ENCODE results near the gene SERPINA12.

The SERPINA12 gene

GRCh38 chr14:94458096-94458495 is 51.2 kb downstream of the SERPINA12 start:
- DNase-seq = no peak
- peaks cover 17% of the 10 kb centered on the region for H3K4me1 Mint-ChIP-seq
- no peaks in the 10 kb centered on the region for H3K36me3 Mint-ChIP-seq (ENCODE audit: low read depth)
- H3K27me3 Mint-ChIP-seq (ENCODE audit: low read depth, poor library complexity) = peaks cover 12% of the 10 kb centered on the region
- H3K27ac Mint-ChIP-seq = no peak overlapping the region
- H3K4me3 Mint-ChIP-seq = no peak overlapping the region
- H3K9me3 Mint-ChIP-seq = peaks cover 61% of the 10 kb centered on the region
- no peak for TF ChIP-seq CTCF (IDR thresholded peaks at IDR 0.05)

- no peak overlapping the region for H3K27ac Mint-ChIP-seq
- no peak for DNase-seq
- peaks cover 62% of the 10 kb centered on the region for H3K9me3 Mint-ChIP-seq
- no peaks in the 10 kb centered on the region for H3K36me3 Mint-ChIP-seq (ENCODE audit: low read depth)
- H3K4me1 Mint-ChIP-seq = peaks cover 6% of the 10 kb centered on the region
- no peak for TF ChIP-seq CTCF (IDR thresholded peaks at IDR 0.05)
- H3K4me3 Mint-ChIP-seq = no peak overlapping the region
- H3K27me3 Mint-ChIP-seq (ENCODE audit: low read depth, poor library complexity) = peaks cover 26% of the 10 kb centered on the region
Measured at GRCh38 chr14:94455928-94456327, 53.3 kb downstream of the SERPINA12 start.

GRCh38 chr14:94451826-94452225 is 57.4 kb downstream of the SERPINA12 start:
- H3K27me3 Mint-ChIP-seq (ENCODE audit: low read depth, poor library complexity) = peaks cover 30% of the 10 kb centered on the region
- H3K27ac Mint-ChIP-seq = no peak overlapping the region
- TF ChIP-seq CTCF (IDR thresholded peaks at IDR 0.05) = no peak
- H3K36me3 Mint-ChIP-seq (ENCODE audit: low read depth) = no peaks in the 10 kb centered on the region
- H3K4me1 Mint-ChIP-seq = peaks cover 17% of the 10 kb centered on the region
- DNase-seq = no peak
- no peak overlapping the region for H3K4me3 Mint-ChIP-seq
- peaks cover 34% of the 10 kb centered on the region for H3K9me3 Mint-ChIP-seq

- DNase-seq = no peak
- Mint-ChIP-seq H3K36me3 (ENCODE audit: low read depth) (no peaks in the 10 kb centered on the region), H3K4me3 (no peak overlapping the region), H3K27me3 (ENCODE audit: low read depth, poor library complexity) (peaks cover 30% of the 10 kb centered on the region), H3K27ac (no peak overlapping the region), H3K4me1 (peaks cover 17% of the 10 kb centered on the region), H3K9me3 (peaks cover 28% of the 10 kb centered on the region)
- TF ChIP-seq CTCF (IDR thresholded peaks at IDR 0.05) = no peak
Measured at GRCh38 chr14:94451091-94451771, 58.0 kb downstream of the SERPINA12 start.

GRCh38 chr14:94450722-94451090 is 58.6 kb downstream of the SERPINA12 start:
- H3K27ac Mint-ChIP-seq = peak overlapping the region; percentile 1
- H3K27me3 Mint-ChIP-seq (ENCODE audit: low read depth, poor library complexity) = peaks cover 30% of the 10 kb centered on the region
- DNase-seq = no peak
- H3K4me1 Mint-ChIP-seq = peaks cover 13% of the 10 kb centered on the region
- peaks cover 22% of the 10 kb centered on the region for H3K9me3 Mint-ChIP-seq
- no peak for TF ChIP-seq CTCF (IDR thresholded peaks at IDR 0.05)
- H3K4me3 Mint-ChIP-seq = no peak overlapping the region
- H3K36me3 Mint-ChIP-seq (ENCODE audit: low read depth) = no peaks in the 10 kb centered on the region

GRCh38 chr14:94449930-94450329 is 59.3 kb downstream of the SERPINA12 start:
- Mint-ChIP-seq H3K4me1 (peaks cover 12% of the 10 kb centered on the region), H3K9me3 (peaks cover 15% of the 10 kb centered on the region), H3K36me3 (ENCODE audit: low read depth) (no peaks in the 10 kb centered on the region), H3K27me3 (ENCODE audit: low read depth, poor library complexity) (peaks cover 30% of the 10 kb centered on the region), H3K27ac (no peak overlapping the region), H3K4me3 (no peak overlapping the region)
- no peak for DNase-seq
- no peak for TF ChIP-seq CTCF (IDR thresholded peaks at IDR 0.05)
